ENCODE results near the gene BTF3.

DNA sequence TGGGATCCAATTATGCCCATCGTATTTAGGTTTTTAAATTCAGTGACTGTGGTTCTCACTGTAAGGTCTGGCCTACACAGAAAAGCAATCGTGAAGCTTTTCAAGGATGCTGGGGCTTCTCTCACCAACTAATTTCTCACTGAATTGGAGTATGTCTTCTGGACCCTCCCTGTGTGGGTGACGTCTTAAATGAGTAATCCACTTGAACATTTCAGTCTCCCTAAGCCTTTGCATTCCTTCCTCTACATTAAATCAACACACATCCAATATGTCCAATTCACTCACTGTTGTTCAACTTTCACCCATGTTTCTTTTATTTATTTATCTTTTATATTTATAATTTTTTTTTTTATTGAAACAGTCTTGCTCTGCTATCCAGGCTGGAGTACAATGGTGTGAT lies 12.5 kb upstream of the BTF3 start:
- TF ChIP-seq ZNF445 (CRISPR knock-in tag; IDR thresholded peaks at IDR 0.05; ENCODE audit: low read depth) (no peak), PCBP1 (IDR thresholded peaks at IDR 0.05; ENCODE audit: low read depth, low read length, poor library complexity, severe bottlenecking) (no peak), HIVEP1 (CRISPR knock-in tag; IDR thresholded peaks at IDR 0.05) (no peak)
- TF ChIP-seq, protein P1, sequence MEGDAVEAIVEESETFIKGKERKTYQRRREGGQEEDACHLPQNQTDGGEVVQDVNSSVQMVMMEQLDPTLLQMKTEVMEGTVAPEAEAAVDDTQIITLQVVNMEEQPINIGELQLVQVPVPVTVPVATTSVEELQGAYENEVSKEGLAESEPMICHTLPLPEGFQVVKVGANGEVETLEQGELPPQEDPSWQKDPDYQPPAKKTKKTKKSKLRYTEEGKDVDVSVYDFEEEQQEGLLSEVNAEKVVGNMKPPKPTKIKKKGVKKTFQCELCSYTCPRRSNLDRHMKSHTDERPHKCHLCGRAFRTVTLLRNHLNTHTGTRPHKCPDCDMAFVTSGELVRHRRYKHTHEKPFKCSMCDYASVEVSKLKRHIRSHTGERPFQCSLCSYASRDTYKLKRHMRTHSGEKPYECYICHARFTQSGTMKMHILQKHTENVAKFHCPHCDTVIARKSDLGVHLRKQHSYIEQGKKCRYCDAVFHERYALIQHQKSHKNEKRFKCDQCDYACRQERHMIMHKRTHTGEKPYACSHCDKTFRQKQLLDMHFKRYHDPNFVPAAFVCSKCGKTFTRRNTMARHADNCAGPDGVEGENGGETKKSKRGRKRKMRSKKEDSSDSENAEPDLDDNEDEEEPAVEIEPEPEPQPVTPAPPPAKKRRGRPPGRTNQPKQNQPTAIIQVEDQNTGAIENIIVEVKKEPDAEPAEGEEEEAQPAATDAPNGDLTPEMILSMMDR (IDR thresholded peaks at IDR 0.05 in 2 of 3, conservative IDR thresholded peaks at IDR 0.05 in 1 of 3; ENCODE audit: insufficient read depth in 2 of 3, low read depth in 1 of 3, low read length in 3 of 3): no peak
- TF ChIP-seq, protein P2, sequence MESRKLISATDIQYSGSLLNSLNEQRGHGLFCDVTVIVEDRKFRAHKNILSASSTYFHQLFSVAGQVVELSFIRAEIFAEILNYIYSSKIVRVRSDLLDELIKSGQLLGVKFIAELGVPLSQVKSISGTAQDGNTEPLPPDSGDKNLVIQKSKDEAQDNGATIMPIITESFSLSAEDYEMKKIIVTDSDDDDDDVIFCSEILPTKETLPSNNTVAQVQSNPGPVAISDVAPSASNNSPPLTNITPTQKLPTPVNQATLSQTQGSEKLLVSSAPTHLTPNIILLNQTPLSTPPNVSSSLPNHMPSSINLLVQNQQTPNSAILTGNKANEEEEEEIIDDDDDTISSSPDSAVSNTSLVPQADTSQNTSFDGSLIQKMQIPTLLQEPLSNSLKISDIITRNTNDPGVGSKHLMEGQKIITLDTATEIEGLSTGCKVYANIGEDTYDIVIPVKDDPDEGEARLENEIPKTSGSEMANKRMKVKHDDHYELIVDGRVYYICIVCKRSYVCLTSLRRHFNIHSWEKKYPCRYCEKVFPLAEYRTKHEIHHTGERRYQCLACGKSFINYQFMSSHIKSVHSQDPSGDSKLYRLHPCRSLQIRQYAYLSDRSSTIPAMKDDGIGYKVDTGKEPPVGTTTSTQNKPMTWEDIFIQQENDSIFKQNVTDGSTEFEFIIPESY (CRISPR knock-in tag; IDR thresholded peaks at IDR 0.05): no peak
- TF ChIP-seq, protein P3, sequence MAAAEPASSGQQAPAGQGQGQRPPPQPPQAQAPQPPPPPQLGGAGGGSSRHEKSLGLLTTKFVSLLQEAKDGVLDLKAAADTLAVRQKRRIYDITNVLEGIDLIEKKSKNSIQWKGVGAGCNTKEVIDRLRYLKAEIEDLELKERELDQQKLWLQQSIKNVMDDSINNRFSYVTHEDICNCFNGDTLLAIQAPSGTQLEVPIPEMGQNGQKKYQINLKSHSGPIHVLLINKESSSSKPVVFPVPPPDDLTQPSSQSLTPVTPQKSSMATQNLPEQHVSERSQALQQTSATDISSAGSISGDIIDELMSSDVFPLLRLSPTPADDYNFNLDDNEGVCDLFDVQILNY (CRISPR knock-in tag; IDR thresholded peaks at IDR 0.05): no peak
- TF ChIP-seq, protein P4, sequence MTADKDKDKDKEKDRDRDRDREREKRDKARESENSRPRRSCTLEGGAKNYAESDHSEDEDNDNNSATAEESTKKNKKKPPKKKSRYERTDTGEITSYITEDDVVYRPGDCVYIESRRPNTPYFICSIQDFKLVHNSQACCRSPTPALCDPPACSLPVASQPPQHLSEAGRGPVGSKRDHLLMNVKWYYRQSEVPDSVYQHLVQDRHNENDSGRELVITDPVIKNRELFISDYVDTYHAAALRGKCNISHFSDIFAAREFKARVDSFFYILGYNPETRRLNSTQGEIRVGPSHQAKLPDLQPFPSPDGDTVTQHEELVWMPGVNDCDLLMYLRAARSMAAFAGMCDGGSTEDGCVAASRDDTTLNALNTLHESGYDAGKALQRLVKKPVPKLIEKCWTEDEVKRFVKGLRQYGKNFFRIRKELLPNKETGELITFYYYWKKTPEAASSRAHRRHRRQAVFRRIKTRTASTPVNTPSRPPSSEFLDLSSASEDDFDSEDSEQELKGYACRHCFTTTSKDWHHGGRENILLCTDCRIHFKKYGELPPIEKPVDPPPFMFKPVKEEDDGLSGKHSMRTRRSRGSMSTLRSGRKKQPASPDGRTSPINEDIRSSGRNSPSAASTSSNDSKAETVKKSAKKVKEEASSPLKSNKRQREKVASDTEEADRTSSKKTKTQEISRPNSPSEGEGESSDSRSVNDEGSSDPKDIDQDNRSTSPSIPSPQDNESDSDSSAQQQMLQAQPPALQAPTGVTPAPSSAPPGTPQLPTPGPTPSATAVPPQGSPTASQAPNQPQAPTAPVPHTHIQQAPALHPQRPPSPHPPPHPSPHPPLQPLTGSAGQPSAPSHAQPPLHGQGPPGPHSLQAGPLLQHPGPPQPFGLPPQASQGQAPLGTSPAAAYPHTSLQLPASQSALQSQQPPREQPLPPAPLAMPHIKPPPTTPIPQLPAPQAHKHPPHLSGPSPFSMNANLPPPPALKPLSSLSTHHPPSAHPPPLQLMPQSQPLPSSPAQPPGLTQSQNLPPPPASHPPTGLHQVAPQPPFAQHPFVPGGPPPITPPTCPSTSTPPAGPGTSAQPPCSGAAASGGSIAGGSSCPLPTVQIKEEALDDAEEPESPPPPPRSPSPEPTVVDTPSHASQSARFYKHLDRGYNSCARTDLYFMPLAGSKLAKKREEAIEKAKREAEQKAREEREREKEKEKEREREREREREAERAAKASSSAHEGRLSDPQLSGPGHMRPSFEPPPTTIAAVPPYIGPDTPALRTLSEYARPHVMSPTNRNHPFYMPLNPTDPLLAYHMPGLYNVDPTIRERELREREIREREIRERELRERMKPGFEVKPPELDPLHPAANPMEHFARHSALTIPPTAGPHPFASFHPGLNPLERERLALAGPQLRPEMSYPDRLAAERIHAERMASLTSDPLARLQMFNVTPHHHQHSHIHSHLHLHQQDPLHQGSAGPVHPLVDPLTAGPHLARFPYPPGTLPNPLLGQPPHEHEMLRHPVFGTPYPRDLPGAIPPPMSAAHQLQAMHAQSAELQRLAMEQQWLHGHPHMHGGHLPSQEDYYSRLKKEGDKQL (CRISPR knock-in tag; IDR thresholded peaks at IDR 0.05; ENCODE audit: borderline replicate concordance): no peak
